ENCODE data around the gene LPXN. TPM values are rescaled to one million over a fixed set of nuclear protein-coding genes. Genes with fewer than 3 reads are reported as not detected.

LPXN gene
- 224 and 269 TPM in 2 replicates for total RNA-seq (2013; cell fraction: nucleolus; rRNA removed)
- total RNA-seq (2014; rRNA removed) (131 and 142 TPM in 2 replicates), total RNA-seq (2014; rRNA removed; fragmentation: Illumina TruSeq; extraction: Trizol) (189 and 193 TPM in 2 replicates), total RNA-seq (2021) (154 and 164 TPM in 2 replicates), polyA plus RNA-seq (2011; rRNA removed) (324 and 342 TPM in 2 replicates), polyA plus RNA-seq (2014; fragmentation: Illumina TruSeq; extraction: Trizol) (349 and 479 TPM in 2 replicates), polyA plus RNA-seq (2014; fragmentation: Nextera tagmentation; extraction: Ambion mirVana) (100 to 1,000 TPM; 175 to 268 TPM), polyA plus RNA-seq (2014; rRNA removed) (189 and 214 TPM in 2 replicates), polyA plus RNA-seq (2016; fragmentation: Nextera tagmentation; extraction: Ambion mirVana) (100 to 1,000 TPM; 196 to 207 TPM), polyA minus RNA-seq (2011; rRNA and poly(A)+ RNA removed) (256 and 266 TPM in 2 replicates), Bru-seq, nascent RNA (percentile 96 among the genes with signal in this experiment), BruChase-seq, experiment 1, labeled RNA remaining after a 6-hour chase (percentile 95 among the genes with signal in this experiment), BruChase-seq, experiment 2, labeled RNA remaining after a 2-hour chase (percentile 97 among the genes with signal in this experiment)
- 125 TPM for polyA plus RNA-seq (2011; ENCODE audit: low read depth)
- polyA plus RNA-seq (2011; cell fraction: cytosol; rRNA removed), result 274 and 296 TPM in 2 replicates
- 183 and 185 TPM in 2 replicates for polyA plus RNA-seq (2011; cell fraction: nucleus; rRNA removed)
- 143 and 162 TPM in 2 replicates for polyA plus RNA-seq (2012)
- 41.6 and 57.9 TPM in 2 replicates for polyA minus RNA-seq (2011; cell fraction: cytosol; rRNA and poly(A)+ RNA removed)
- 110 and 141 TPM in 2 replicates for polyA minus RNA-seq (2011; cell fraction: nucleus; rRNA and poly(A)+ RNA removed)
- long read RNA-seq, experiment 1, transcript LPXN-201 (9 exons, 1,833 nt), result major isoform, 166 of 206 reads
- long read RNA-seq, experiment 1, partial matches to known transcripts, result 12 of 206 reads
- long read RNA-seq, experiment 1, other reads (novel, unspliced or antisense), result 28 of 206 reads
- long read RNA-seq, experiment 2, transcript LPXN-201 (9 exons, 1,833 nt), result major isoform, 571 of 665 reads
- long read RNA-seq, experiment 2, partial matches to known transcripts, result 23 of 665 reads
- long read RNA-seq, experiment 2, other reads (novel, unspliced or antisense), result 69 of 665 reads

GRCh38 chr11:58575377-58576020, at the start of gene LPXN:
Gene LPXN (minus strand): TSS chr11:58575856. CDS start chr11:58575772, 84 bp downstream.
- ChIA-PET RAD21 (ENCODE audit: unreplicated experiment) (interaction anchor here (0.7 to 3.3 kb wide), 13 partner anchors 8 to 902 kb away, joined by 3 to 27 read pairs (median 5); no protein-coding TSS in a partner anchor), POLR2A (interaction anchor here (0.5 to 2.4 kb wide), 12 partner anchors 11 to 985 kb away, joined by 3 to 11 read pairs (median 3); no protein-coding TSS in a partner anchor), SMC1A (ENCODE audit: uncharacterized antibody, unreplicated experiment) (interaction anchor here (0.6 to 4.0 kb wide), 11 partner anchors 8 to 641 kb away, joined by 3 to 49 read pairs (median 8); no protein-coding TSS in a partner anchor), CTCF (interaction anchor here (0.6 to 10.4 kb wide), 16 partner anchors 7 to 617 kb away, joined by 3 to 110 read pairs (median 10); no protein-coding TSS in a partner anchor)
- FAIRE-seq (no peak), ATAC-seq (peak; percentile 6), DNase-seq (ENCODE audit: low read depth, low spot score) (no peak)
- peak within 1 kb of the TSS; percentile 98 for H3K4me2 ChIP-seq (ENCODE audit: control insufficient read depth, insufficient read depth)
- H3K27ac ChIP-seq (ENCODE audit: control insufficient read depth, insufficient read depth), result peak within 1 kb of the TSS; percentile 99
- no peaks in the 10 kb centered on the region for H3K27me3 ChIP-seq (replicated peaks in 1 of 2; ENCODE audit: control insufficient read depth in 2 of 2, insufficient read depth in 2 of 2, low read length in 1 of 2)
- intact Hi-C loops (cut with micrococcal nuclease; ENCODE audit: unreplicated experiment) (loop anchor here (5.0 to 10.0 kb wide), 4 partner anchors 212 to 979 kb away; no protein-coding TSS in a partner anchor), in situ Hi-C loops (cut with MboI) (loop anchor here (5.0 to 25.0 kb wide), 5 partner anchors 529 to 1238 kb away; partner anchors contain the start of genes FAM111B, P2RX3, PATL1 and SSRP1)
- H3K4me3 ChIP-seq, result peak within 1 kb of the TSS; percentile 77
- peaks cover 80% of the 10 kb centered on the region for H3K79me2 ChIP-seq (ENCODE audit: control insufficient read depth, insufficient read depth, low read length)
- H3K4me1 ChIP-seq (ENCODE audit: control insufficient read depth, insufficient read depth, low read length), result peaks cover 9% of the 10 kb centered on the region
- H3K9ac ChIP-seq (ENCODE audit: control insufficient read depth, insufficient read depth, low read length), result peak within 1 kb of the TSS; percentile 100
- H3K9me3 ChIP-seq (replicated peaks; ENCODE audit: control insufficient read depth, insufficient read depth, low read length), result no peaks in the 10 kb centered on the region
- H3K36me3 ChIP-seq (ENCODE audit: control insufficient read depth in 2 of 2, insufficient read depth in 2 of 2, low read length in 1 of 2), result peaks cover under 1 to 3% of the 10 kb centered on the region in 2 experiments
- BruUV-seq (replicated peaks), result no TSS peak
- H2AFZ ChIP-seq (ENCODE audit: control insufficient read depth, low read depth, low read length), result peak within 1 kb of the TSS; percentile 54
- WGBS (ENCODE audit: insufficient coverage, insufficient replicate concordance, low lambda C conversion rate, missing lambda C conversion rate), result 0% methylated on average over 6 of the region's 6 CpGs
- H4K20me1 ChIP-seq (ENCODE audit: control insufficient read depth, insufficient read depth), result no peaks in the 10 kb centered on the region
- TF ChIP-seq RAD51 (IDR thresholded peaks at IDR 0.05), result no peak
- no peak for TF ChIP-seq PRDM15 (CRISPR knock-in tag; IDR thresholded peaks at IDR 0.05)
- TF ChIP-seq ASH2L (IDR thresholded peaks at IDR 0.05; ENCODE audit: borderline replicate concordance, low read depth), result no peak
- TF ChIP-seq NKRF (conservative IDR thresholded peaks at IDR 0.05), result no peak
- no peak for TF ChIP-seq ATF3 (IDR thresholded peaks at IDR 0.05; ENCODE audit: borderline replicate concordance, extremely low read depth, low read depth, low read length)
- no peak for TF ChIP-seq IRF5 (IDR thresholded peaks at IDR 0.05; ENCODE audit: borderline replicate concordance)
- peak; percentile 86; the same call in 1 of the 2 replicates for TF ChIP-seq SMAD5 (IDR thresholded peaks at IDR 0.05; ENCODE audit: low read depth)
- no peak for TF ChIP-seq CREB1 (IDR thresholded peaks at IDR 0.05; ENCODE audit: low read depth)
- TF ChIP-seq HDGF (IDR thresholded peaks at IDR 0.05), result 0 out of 2 replicates have a peak, but pooled peaks have one; percentile 37
- TF ChIP-seq STAT3 (IDR thresholded peaks at IDR 0.05; ENCODE audit: low read depth, low read length), result no peak

Data from GM12878 (cell line).